WTC11 (cell line): ENCODE data around the gene FSTL4. TPM values are rescaled to one million over a fixed set of nuclear protein-coding genes. Genes with fewer than 3 reads are reported as not detected.
A peak's percentile ranks its signal among the peaks of the same experiment; 100 is the strongest.

Source experiments
- ATAC-seq: fragments of 200-7000 bp; cut with Tn5 transposase; 2 replicates; pipeline ENCODE4 v1.10.0; 2021; ENCODE audit warnings: mild to moderate bottlenecking, moderate library complexity
- CTCF ChIA-PET: fragments of 300-600 bp; sonication (Branson Sonifier 250); formaldehyde crosslinking; loops from one replicate; lab custom pipeline; 2021; ENCODE audit warnings: antibody characterized with exemption; lab: Charles Lee
- POLR2A ChIA-PET: fragments of 350-600 bp; sonication (Branson Sonifier 250); formaldehyde crosslinking; loops from one replicate; lab custom pipeline; 2021; ENCODE audit warnings: antibody characterized with exemption; lab: Charles Lee
- DNase-seq: peaks from one replicate; pipeline ENCODE4 v3.0.0; 2021; ENCODE audit warnings: low spot score
- H3K27ac Mint-ChIP-seq: 2 replicates; pipeline ENCODE4 v1.8.0; 2021; ENCODE audit warnings: mixed read lengths
- H3K27me3 Mint-ChIP-seq: 2 replicates; pipeline ENCODE4 v1.8.0; 2021; ENCODE audit warnings: low read depth, mild to moderate bottlenecking, moderate library complexity, mixed read lengths
- H3K36me3 Mint-ChIP-seq: 2 replicates; pipeline ENCODE4 v1.8.0; 2021; ENCODE audit warnings: mixed read lengths
- H3K4me1 Mint-ChIP-seq: 2 replicates; pipeline ENCODE4 v1.8.0; 2022; ENCODE audit warnings: mixed read lengths
- H3K4me3 Mint-ChIP-seq: 2 replicates; pipeline ENCODE4 v1.8.0; 2021; ENCODE audit warnings: mild to moderate bottlenecking, moderate library complexity, mixed read lengths
- H3K9me3 Mint-ChIP-seq: 2 replicates; pipeline ENCODE4 v1.8.0; 2021; ENCODE audit warnings: mixed read lengths
- AFF4 ChIP-seq: sonication (generic); formaldehyde crosslinking; IDR thresholded peaks from 2 replicates; pipeline ENCODE4 v1.8.1; 2023; ENCODE audit warnings: mild to moderate bottlenecking, missing genetic modification reagents, borderline replicate concordance
- ARID4B ChIP-seq: sonication (generic); formaldehyde crosslinking; IDR thresholded peaks from 2 replicates; pipeline ENCODE4 v1.8.0; 2023; ENCODE audit warnings: missing genetic modification reagents, mild to moderate bottlenecking, borderline replicate concordance
- ATF1 ChIP-seq: sonication (generic); formaldehyde crosslinking; IDR thresholded peaks from 2 replicates; pipeline ENCODE4 v1.8.1; 2023; ENCODE audit warnings: mild to moderate bottlenecking, moderate library complexity, missing genetic modification reagents
- ATF3 ChIP-seq: sonication (generic); formaldehyde crosslinking; conservative IDR thresholded peaks from 2 replicates; pipeline ENCODE4 v1.8.1; 2022; ENCODE audit warnings: mild to moderate bottlenecking, missing genetic modification reagents
- ATF6 ChIP-seq: sonication (generic); formaldehyde crosslinking; IDR thresholded peaks from 2 replicates; pipeline ENCODE4 v1.8.1; 2023; ENCODE audit warnings: mild to moderate bottlenecking, missing genetic modification reagents
- CTCF ChIP-seq: fragments of 200-600 bp; IDR thresholded peaks from 2 replicates; pipeline ENCODE4 v1.8.0; 2022; ENCODE audit warnings: antibody characterized with exemption
- ESRRA ChIP-seq: sonication (generic); formaldehyde crosslinking; IDR thresholded peaks from 2 replicates; pipeline ENCODE4 v1.8.1; 2022; ENCODE audit warnings: mild to moderate bottlenecking, missing genetic modification reagents, borderline replicate concordance
- FOXK1 ChIP-seq: sonication (generic); formaldehyde crosslinking; IDR thresholded peaks from 2 replicates; pipeline ENCODE4 v1.8.0; 2022; ENCODE audit warnings: mild to moderate bottlenecking, moderate library complexity, missing genetic modification reagents
- GABPB1 ChIP-seq: sonication (generic); formaldehyde crosslinking; IDR thresholded peaks from 2 replicates; pipeline ENCODE4 v1.8.1; 2023; ENCODE audit warnings: mild to moderate bottlenecking, missing genetic modification reagents
- HMGXB4 ChIP-seq: sonication (generic); formaldehyde crosslinking; IDR thresholded peaks from 2 replicates; pipeline ENCODE4 v1.8.1; 2023; ENCODE audit warnings: mild to moderate bottlenecking, moderate library complexity, missing genetic modification reagents
- MXD4 ChIP-seq: fragments of 250-450 bp; sonication (Bioruptor Pico); IDR thresholded peaks from 2 replicates; pipeline ENCODE4 v1.8.0; 2021; ENCODE audit warnings: mild to moderate bottlenecking, moderate library complexity, borderline replicate concordance
- RELA ChIP-seq: sonication (generic); formaldehyde crosslinking; IDR thresholded peaks from 2 replicates; pipeline ENCODE4 v1.8.1; 2022; ENCODE audit warnings: missing genetic modification reagents, mild to moderate bottlenecking, borderline replicate concordance
- SMAD3 ChIP-seq: sonication (generic); formaldehyde crosslinking; IDR thresholded peaks from 2 replicates; pipeline ENCODE4 v1.8.0; 2022; ENCODE audit warnings: missing genetic modification reagents, mild to moderate bottlenecking, borderline replicate concordance
- SMAD4 ChIP-seq: sonication (generic); formaldehyde crosslinking; IDR thresholded peaks from 2 replicates; pipeline ENCODE4 v1.8.0; 2022; ENCODE audit warnings: mild to moderate bottlenecking, missing genetic modification reagents
- USF1 ChIP-seq: sonication (generic); formaldehyde crosslinking; IDR thresholded peaks from 2 replicates; pipeline ENCODE4 v1.8.0; 2022; ENCODE audit warnings: mild to moderate bottlenecking, missing genetic modification reagents
- ZMAT4 ChIP-seq: fragments of 250-450 bp; sonication (Bioruptor Pico); IDR thresholded peaks from 2 replicates; pipeline ENCODE4 v1.9.0; 2021; ENCODE audit warnings: mild to moderate bottlenecking
- total RNA-seq: library from RNA; stranded (reverse); gene quantifications from 3 replicates; pipeline ENCODE4 v1.2.3, GENCODE V29; 2021

Gene FSTL4
- total RNA-seq, 1 experiment from 2014 or later: 6.1 TPM

- TF ChIP-seq GABPB1 (CRISPR knock-in tag) (no peak), AFF4 (CRISPR knock-in tag) (no peak), SMAD4 (CRISPR knock-in tag) (no peak), HMGXB4 (CRISPR knock-in tag) (no peak), MXD4 (CRISPR knock-in tag) (no peak), SMAD3 (no peak), USF1 (CRISPR knock-in tag) (no peak), ATF6 (no peak), ATF1 (no peak)
Measured at GRCh38 chr5:133638436-133638835, 26.1 kb upstream of the FSTL4 start (continued).

- H3K27ac Mint-ChIP-seq: no peak overlapping the region
- CTCF ChIA-PET: no interaction called here
- H3K4me3 Mint-ChIP-seq: no peak overlapping the region
- no peak for TF ChIP-seq FOXK1
- no peak for TF ChIP-seq MXD4 (CRISPR knock-in tag)
- TF ChIP-seq SMAD4 (CRISPR knock-in tag): no peak
- H3K36me3 Mint-ChIP-seq: no peaks in the 10 kb centered on the region
- H3K27me3 Mint-ChIP-seq: peaks cover 2% of the 10 kb centered on the region; the same call in 1 of the 2 replicates
- H3K4me1 Mint-ChIP-seq: peaks cover 4% of the 10 kb centered on the region; the same call in 1 of the 2 replicates
- H3K9me3 Mint-ChIP-seq: peaks cover 9% of the 10 kb centered on the region; the same call in 1 of the 2 replicates
- DNase-seq (no peak), ATAC-seq (no peak)
- POLR2A ChIA-PET: no interaction called here
Measured at GRCh38 chr5:133637206-133637605, 24.9 kb upstream of the FSTL4 start.

GRCh38 chr5:133635051-133635450 lies 22.7 kb upstream of the FSTL4 start:
- Mint-ChIP-seq H3K27ac (no peak overlapping the region), H3K27me3 (peaks cover 6% of the 10 kb centered on the region; the same call in 1 of the 2 replicates), H3K36me3 (no peaks in the 10 kb centered on the region), H3K9me3 (peaks cover 16% of the 10 kb centered on the region), H3K4me3 (no peak overlapping the region), H3K4me1 (peaks cover 4% of the 10 kb centered on the region; the same call in 1 of the 2 replicates)
- ChIA-PET CTCF (no interaction called here), POLR2A (no interaction called here)
- ATAC-seq (peak; percentile 57), DNase-seq (no peak)
- TF ChIP-seq SMAD4 (CRISPR knock-in tag) (no peak), ESRRA (CRISPR knock-in tag) (no peak), ZMAT4 (CRISPR knock-in tag) (no peak), RELA (no peak), ATF1 (no peak), CTCF (no peak), ARID4B (CRISPR knock-in tag) (no peak), MXD4 (CRISPR knock-in tag) (no peak), ATF3 (CRISPR knock-in tag) (no peak)
